Naive B cell (primary cell): ENCODE results near the gene PPM1E. TPM values are rescaled to one million over a fixed set of nuclear protein-coding genes. Genes with fewer than 3 reads are reported as not detected.
A peak's percentile ranks its signal among the peaks of the same experiment; 100 is the strongest.
"Not testable (repeated sequence)": the region's sequence is repeated elsewhere in the genome, so short reads cannot be mapped to it uniquely, and the experiment has no call there.

Experiments
- ATAC-seq, 2 donors: fragments of 150-1000 bp; cut with Tn5 transposase; 2 replicates each; pipeline ENCODE4 v1.10.0; 2021; ENCODE audit warnings: low read depth in 2 of 2, mild to moderate bottlenecking in 2 of 2, moderate library complexity in 2 of 2
- DNase-seq: peaks from one replicate; pipeline ENCODE4 v3.0.0; 2022
- H3K27ac Mint-ChIP-seq, 6 donors: one replicate each; pipeline ENCODE4 v1.8.0; 2020 to 2022; ENCODE audit warnings: mild to moderate bottlenecking in 6 of 6, mixed read lengths in 6 of 6, moderate library complexity in 5 of 6, inconsistent platforms in 2 of 6
- H3K27me3 Mint-ChIP-seq, 3 donors: one replicate each; pipeline ENCODE4 v1.8.0; 2021 to 2022; ENCODE audit warnings: mixed read lengths in 3 of 3, mild to moderate bottlenecking in 1 of 3
- H3K36me3 Mint-ChIP-seq, 2 donors: one replicate each; pipeline ENCODE4 v1.8.0; 2020 to 2022; ENCODE audit warnings: mixed read lengths in 2 of 2, inconsistent platforms in 1 of 2, mild to moderate bottlenecking in 1 of 2
- H3K4me1 Mint-ChIP-seq, 3 donors: one replicate each; pipeline ENCODE4 v1.8.0; 2020 to 2022; ENCODE audit warnings: mixed read lengths in 3 of 3, inconsistent platforms in 1 of 3, mild to moderate bottlenecking in 1 of 3, moderate library complexity in 1 of 3
- H3K4me3 Mint-ChIP-seq, 8 donors: one replicate each; pipeline ENCODE4 v1.8.0; 2020 to 2022; ENCODE audit warnings: mild to moderate bottlenecking in 8 of 8, mixed read lengths in 8 of 8, moderate library complexity in 8 of 8, inconsistent platforms in 2 of 8
- H3K9me3 Mint-ChIP-seq, 7 donors: one replicate each; pipeline ENCODE4 v1.8.0; 2020 to 2022; ENCODE audit warnings: mixed read lengths in 7 of 7, mild to moderate bottlenecking in 5 of 7, inconsistent platforms in 2 of 7, moderate library complexity in 1 of 7
- polyA plus RNA-seq, 6 donors: library from polyadenylated mRNA; unstranded; fragments of 300-500 nt; fragmentation: Illumina TruSeq; gene quantifications; one replicate each; pipeline ENCODE4 v1.2.3, GENCODE V29; 2021; ENCODE audit warnings: low read depth in 6 of 6

The PPM1E gene
- polyA plus RNA-seq, 6 donors from 2014 or later, result 0.04 to 0.08 TPM; not detected in 4

- Mint-ChIP-seq H3K4me3 (no peak overlapping the region), H3K9me3 (peaks cover 15 to 42% (median 27%) of the 10 kb centered on the region in 7 donors), H3K36me3 (peaks cover 14 to 40% of the 10 kb centered on the region in 2 donors), H3K27me3 (peaks cover 0 to 11% (median 5%) of the 10 kb centered on the region in 3 donors), H3K4me1 (peaks cover 0 to 6% (median 0%) of the 10 kb centered on the region in 3 donors), H3K27ac (no peak overlapping the region)
- DNase-seq (no peak), ATAC-seq (no peak)
Measured at GRCh38 chr17:58947824-58948223, 192.2 kb downstream of the PPM1E start.

- DNase-seq (peak; percentile 2), ATAC-seq (peak in 1 of 2 donors; percentile 63)
- not testable (repeated sequence) for H3K4me3 Mint-ChIP-seq, H3K27me3 Mint-ChIP-seq
- Mint-ChIP-seq H3K9me3 (peaks cover 7 to 30% (median 20%) of the 10 kb centered on the region in 7 donors), H3K27ac (peak overlapping the region; percentile 1 to 57 (median 30)), H3K36me3 (peaks cover 3 to 20% of the 10 kb centered on the region in 2 donors), H3K4me1 (peaks cover 12 to 19% (median 14%) of the 10 kb centered on the region in 3 donors)
Measured at GRCh38 chr17:58954358-58954757, 198.7 kb downstream of the PPM1E start.

GRCh38 chr17:58956997-58957724 lies 201.5 kb downstream of the PPM1E start:
- ATAC-seq, result no peak
- H3K4me3 Mint-ChIP-seq, result no peak overlapping the region
- peaks cover 12 to 19% (median 14%) of the 10 kb centered on the region in 3 donors for H3K4me1 Mint-ChIP-seq
- no peaks in the 10 kb centered on the region for H3K36me3 Mint-ChIP-seq
- H3K27ac Mint-ChIP-seq, result peak overlapping the region in 1 of 6 donors; percentile 5
- H3K9me3 Mint-ChIP-seq, result peaks cover 0 to 7% (median 0%) of the 10 kb centered on the region in 7 donors
- no peaks in the 10 kb centered on the region for H3K27me3 Mint-ChIP-seq
- DNase-seq, result no peak

- H3K27me3 Mint-ChIP-seq, H3K4me3 Mint-ChIP-seq, H3K27ac Mint-ChIP-seq, ATAC-seq, H3K36me3 Mint-ChIP-seq, DNase-seq, H3K9me3 Mint-ChIP-seq: not testable (repeated sequence)
- H3K4me1 Mint-ChIP-seq, result peaks cover 12 to 19% (median 14%) of the 10 kb centered on the region in 3 donors
Measured at GRCh38 chr17:58957725-58958073, 202.0 kb downstream of the PPM1E start.

- H3K4me3 Mint-ChIP-seq, result no peak overlapping the region
- no peaks in the 10 kb centered on the region for H3K9me3 Mint-ChIP-seq
- DNase-seq (no peak), ATAC-seq (no peak)
- H3K27ac Mint-ChIP-seq, result no peak overlapping the region
- no peaks in the 10 kb centered on the region for H3K36me3 Mint-ChIP-seq
- peaks cover 0 to under 1% (median under 1%) of the 10 kb centered on the region in 3 donors for H3K4me1 Mint-ChIP-seq
- H3K27me3 Mint-ChIP-seq, result no peaks in the 10 kb centered on the region
Measured at GRCh38 chr17:58960068-58960467, 204.4 kb downstream of the PPM1E start.

- Mint-ChIP-seq H3K27ac (no peak overlapping the region), H3K27me3 (no peaks in the 10 kb centered on the region), H3K36me3 (no peaks in the 10 kb centered on the region), H3K4me1 (no peaks in the 10 kb centered on the region), H3K9me3 (no peaks in the 10 kb centered on the region), H3K4me3 (no peak overlapping the region)
- no peak for ATAC-seq
- DNase-seq, result no peak
Measured at GRCh38 chr17:58965221-58965620, 209.6 kb downstream of the PPM1E start.

GRCh38 chr17:58966208-58966607 lies 210.6 kb downstream of the PPM1E start:
- DNase-seq (no peak), ATAC-seq (no peak)
- H3K27me3 Mint-ChIP-seq, result no peaks in the 10 kb centered on the region
- H3K36me3 Mint-ChIP-seq, result no peaks in the 10 kb centered on the region
- H3K9me3 Mint-ChIP-seq, result no peaks in the 10 kb centered on the region
- H3K4me1 Mint-ChIP-seq, result no peaks in the 10 kb centered on the region
- H3K4me3 Mint-ChIP-seq, result no peak overlapping the region
- no peak overlapping the region for H3K27ac Mint-ChIP-seq

- Mint-ChIP-seq H3K27ac (no peak overlapping the region), H3K4me3 (no peak overlapping the region), H3K27me3 (no peaks in the 10 kb centered on the region), H3K9me3 (no peaks in the 10 kb centered on the region), H3K4me1 (peaks cover 0 to 5% (median 4%) of the 10 kb centered on the region in 3 donors), H3K36me3 (no peaks in the 10 kb centered on the region)
- DNase-seq, result no peak
- no peak for ATAC-seq
Measured at GRCh38 chr17:58968426-58969061, 212.9 kb downstream of the PPM1E start.

GRCh38 chr17:58969156-58969555 lies 213.5 kb downstream of the PPM1E start:
- ATAC-seq, result no peak
- Mint-ChIP-seq H3K27ac (no peak overlapping the region), H3K4me1 (peaks cover 0 to 11% (median 9%) of the 10 kb centered on the region in 3 donors), H3K4me3 (no peak overlapping the region), H3K27me3 (no peaks in the 10 kb centered on the region), H3K9me3 (no peaks in the 10 kb centered on the region), H3K36me3 (no peaks in the 10 kb centered on the region)
- DNase-seq, result no peak

GRCh38 chr17:58969612-58970011 lies 214.0 kb downstream of the PPM1E start:
- H3K27me3 Mint-ChIP-seq, result no peaks in the 10 kb centered on the region
- peaks cover 0 to 15% (median 11%) of the 10 kb centered on the region in 3 donors for H3K4me1 Mint-ChIP-seq
- ATAC-seq (no peak), DNase-seq (no peak)
- no peaks in the 10 kb centered on the region for H3K9me3 Mint-ChIP-seq
- no peak overlapping the region for H3K4me3 Mint-ChIP-seq
- peak overlapping the region in 1 of 6 donors; percentile 24 for H3K27ac Mint-ChIP-seq
- H3K36me3 Mint-ChIP-seq, result no peaks in the 10 kb centered on the region

GRCh38 chr17:58970609-58971450 lies 215.2 kb downstream of the PPM1E start:
- no peaks in the 10 kb centered on the region for H3K9me3 Mint-ChIP-seq
- H3K27ac Mint-ChIP-seq, result no peak overlapping the region
- no peak overlapping the region for H3K4me3 Mint-ChIP-seq
- H3K4me1 Mint-ChIP-seq, result peaks cover 6 to 21% (median 19%) of the 10 kb centered on the region in 3 donors
- DNase-seq, result no peak
- no peaks in the 10 kb centered on the region for H3K27me3 Mint-ChIP-seq
- ATAC-seq, result no peak
- no peaks in the 10 kb centered on the region for H3K36me3 Mint-ChIP-seq

- Mint-ChIP-seq H3K27me3 (no peaks in the 10 kb centered on the region), H3K4me3 (peak overlapping the region in 1 of 8 donors; percentile 40), H3K36me3 (no peaks in the 10 kb centered on the region), H3K27ac (peak overlapping the region in 2 of 6 donors; percentile 24 to 60), H3K9me3 (no peaks in the 10 kb centered on the region), H3K4me1 (peaks cover 7 to 24% (median 23%) of the 10 kb centered on the region in 3 donors)
- ATAC-seq (no peak), DNase-seq (no peak)
Measured at GRCh38 chr17:58974354-58974753, 218.7 kb downstream of the PPM1E start.

- peaks cover 0 to 7% of the 10 kb centered on the region in 2 donors for H3K36me3 Mint-ChIP-seq
- H3K4me3 Mint-ChIP-seq, result no peak overlapping the region
- H3K27me3 Mint-ChIP-seq, result no peaks in the 10 kb centered on the region
- no peak for DNase-seq
- no peak overlapping the region for H3K27ac Mint-ChIP-seq
- no peak for ATAC-seq
- peaks cover 7 to 24% (median 23%) of the 10 kb centered on the region in 3 donors for H3K4me1 Mint-ChIP-seq
- no peaks in the 10 kb centered on the region for H3K9me3 Mint-ChIP-seq
Measured at GRCh38 chr17:58976541-58976940, 220.9 kb downstream of the PPM1E start.
